ENCODE results near the gene NME9. TPM values are rescaled to one million over a fixed set of nuclear protein-coding genes. Genes with fewer than 3 reads are reported as not detected.

NME9 gene
- total and polyA plus RNA-seq, 10 of the 15 experiments (the other 5 are each of a cell fraction or from before 2014, with no cell fraction given): 0.09 to 0.68 (median 0.22) TPM; not detected in 6

- ChIA-PET POLR2A (no interaction called here), SMC1A (ENCODE audit: uncharacterized antibody, unreplicated experiment) (interaction anchor here (0.6 kb wide), 1 partner anchor 293 kb away, joined by 4 read pairs; no protein-coding TSS in a partner anchor), CTCF (interaction anchor here (0.9 kb wide), 1 partner anchor 12 kb away, joined by 3 read pairs; no protein-coding TSS in a partner anchor), RAD21 (ENCODE audit: unreplicated experiment) (no interaction called here)
- H3K4me2 ChIP-seq (ENCODE audit: control insufficient read depth, insufficient read depth): no peak overlapping the region
- ATAC-seq (no peak), FAIRE-seq (no peak), DNase-seq (ENCODE audit: low read depth, low spot score) (no peak)
- no peaks in the 10 kb centered on the region for H3K9me3 ChIP-seq (replicated peaks; ENCODE audit: control insufficient read depth, insufficient read depth, low read length)
- no peak overlapping the region for H3K9ac ChIP-seq (ENCODE audit: control insufficient read depth, insufficient read depth, low read length)
- no peak for TF ChIP-seq BACH1 (IDR thresholded peaks at IDR 0.05; ENCODE audit: borderline replicate concordance)
- no peak for TF ChIP-seq TBL1XR1 (IDR thresholded peaks at IDR 0.05; ENCODE audit: low read depth, low read length)
- TF ChIP-seq TCF12 (IDR thresholded peaks at IDR 0.05; ENCODE audit: low read depth, low read length): no peak
- TF ChIP-seq RELB (IDR thresholded peaks at IDR 0.05; ENCODE audit: low read depth): no peak
- TF ChIP-seq HDAC2 (IDR thresholded peaks at IDR 0.05): no peak
- in situ Hi-C loops (cut with MboI) (no loop called here), intact Hi-C loops (cut with micrococcal nuclease; ENCODE audit: unreplicated experiment) (no loop called here)
- no peak overlapping the region for H3K27ac ChIP-seq (ENCODE audit: control insufficient read depth, insufficient read depth)
- H3K79me2 ChIP-seq (ENCODE audit: control insufficient read depth, insufficient read depth, low read length): no peaks in the 10 kb centered on the region
- no TSS peak for BruUV-seq (replicated peaks)
- no peak overlapping the region for H3K4me3 ChIP-seq
- no peaks in the 10 kb centered on the region for H3K36me3 ChIP-seq (ENCODE audit: control insufficient read depth in 2 of 2, insufficient read depth in 2 of 2, low read length in 1 of 2)
- no peak overlapping the region for H2AFZ ChIP-seq (ENCODE audit: control insufficient read depth, low read depth, low read length)
- H3K4me1 ChIP-seq (ENCODE audit: control insufficient read depth, insufficient read depth, low read length): no peaks in the 10 kb centered on the region
- H3K27me3 ChIP-seq (replicated peaks in 1 of 2; ENCODE audit: control insufficient read depth in 2 of 2, insufficient read depth in 2 of 2, low read length in 1 of 2): peaks cover 7 to 18% of the 10 kb centered on the region in 2 experiments; a peak in 3 of 4 replicates
- 0% methylated on average over 1 of the region's 1 CpG for WGBS (ENCODE audit: insufficient coverage, insufficient replicate concordance, low lambda C conversion rate, missing lambda C conversion rate)
- no peaks in the 10 kb centered on the region; the same call in 1 of the 2 replicates for H4K20me1 ChIP-seq (ENCODE audit: control insufficient read depth, insufficient read depth)
These were observed 15.1 kb upstream of the NME9 start for GRCh38 chr3:138344754-138345153.

- CTCF ChIA-PET: no interaction called here
- H2AFZ ChIP-seq (ENCODE audit: control insufficient read depth, low read depth, low read length): no peak overlapping the region
- peaks cover 2% of the 10 kb centered on the region; the same call in 1 of the 2 replicates for H4K20me1 ChIP-seq (ENCODE audit: control insufficient read depth, insufficient read depth)
- SMC1A ChIA-PET (ENCODE audit: uncharacterized antibody, unreplicated experiment): no interaction called here
- no TSS peak for BruUV-seq (replicated peaks)
- no peaks in the 10 kb centered on the region for H3K4me1 ChIP-seq (ENCODE audit: control insufficient read depth, insufficient read depth, low read length)
- no peak for DNase-seq (ENCODE audit: low read depth, low spot score)
- POLR2A ChIA-PET: no interaction called here
- no peak for FAIRE-seq
- intact Hi-C loops (cut with micrococcal nuclease; ENCODE audit: unreplicated experiment): no loop called here
- no peaks in the 10 kb centered on the region for H3K79me2 ChIP-seq (ENCODE audit: control insufficient read depth, insufficient read depth, low read length)
- H3K9ac ChIP-seq (ENCODE audit: control insufficient read depth, insufficient read depth, low read length): no peak overlapping the region
- in situ Hi-C loops (cut with MboI): no loop called here
- H3K4me2 ChIP-seq (ENCODE audit: control insufficient read depth, insufficient read depth): no peak overlapping the region
- H3K36me3 ChIP-seq (ENCODE audit: control insufficient read depth in 2 of 2, insufficient read depth in 2 of 2, low read length in 1 of 2): no peaks in the 10 kb centered on the region
- H3K27me3 ChIP-seq (replicated peaks in 1 of 2; ENCODE audit: control insufficient read depth in 2 of 2, insufficient read depth in 2 of 2, low read length in 1 of 2): peaks cover 4% of the 10 kb centered on the region in 2 experiments; a peak in 2 of 4 replicates
- H3K27ac ChIP-seq (ENCODE audit: control insufficient read depth, insufficient read depth): no peak overlapping the region
- 22% methylated on average over 2 of the region's 5 CpGs for WGBS (ENCODE audit: insufficient coverage, insufficient replicate concordance, low lambda C conversion rate, missing lambda C conversion rate)
- no peak for ATAC-seq
- H3K9me3 ChIP-seq (replicated peaks; ENCODE audit: control insufficient read depth, insufficient read depth, low read length): no peaks in the 10 kb centered on the region
- RAD21 ChIA-PET (ENCODE audit: unreplicated experiment): no interaction called here
- TF ChIP-seq BCLAF1 (IDR thresholded peaks at IDR 0.05): no peak
- no peak for TF ChIP-seq CBX5 (IDR thresholded peaks at IDR 0.05; ENCODE audit: low read depth)
- no peak for TF ChIP-seq YY1 (IDR thresholded peaks at IDR 0.05; ENCODE audit: low read depth, low read length)
- no peak for TF ChIP-seq MYC (IDR thresholded peaks at IDR 0.05; ENCODE audit: insufficient read depth, insufficient read length, insufficient replicate concordance, low read length, severe bottlenecking)
- no peak overlapping the region for H3K4me3 ChIP-seq
These were observed 10.9 kb upstream of the NME9 start for GRCh38 chr3:138340511-138340910.

Data from GM12878 (cell line).